Activated naive CD8-positive, alpha-beta T cell treated with anti-CD3 and anti-CD28 coated beads, Interleukin-2, amount 50 U/mL, for 24 hours (primary cell): Measurements from ENCODE around the gene KCTD7.
"Not testable (repeated sequence)": the region's sequence is repeated elsewhere in the genome, so short reads cannot be mapped to it uniquely, and the experiment has no call there.

ENCODE experiments used
- ATAC-seq: fragments of 150-1000 bp; cut with Tn5 transposase; one replicate; pipeline ENCODE4 v1.10.0; 2021
- DNase-seq: peaks from one replicate; pipeline ENCODE4 v3.0.0; 2021
- H3K27ac Mint-ChIP-seq: one replicate; pipeline ENCODE4 v1.8.0; 2021; ENCODE audit warnings: mild to moderate bottlenecking, mixed read lengths
- H3K27me3 Mint-ChIP-seq: one replicate; pipeline ENCODE4 v1.8.0; 2021; ENCODE audit warnings: mixed read lengths
- H3K36me3 Mint-ChIP-seq: one replicate; pipeline ENCODE4 v1.8.0; 2021; ENCODE audit warnings: low read depth, mixed read lengths
- H3K4me1 Mint-ChIP-seq: one replicate; pipeline ENCODE4 v1.8.0; 2021; ENCODE audit warnings: mixed read lengths
- H3K4me3 Mint-ChIP-seq: one replicate; pipeline ENCODE4 v1.8.0; 2021; ENCODE audit warnings: mild to moderate bottlenecking, moderate library complexity, mixed read lengths
- H3K9me3 Mint-ChIP-seq: one replicate; pipeline ENCODE4 v1.8.0; 2021; ENCODE audit warnings: mixed read lengths

Gene KCTD7

GRCh38 chr7:66672432-66673123 lies 43.9 kb downstream of the KCTD7 start:
- H3K4me1 Mint-ChIP-seq = peaks cover 11% of the 10 kb centered on the region
- DNase-seq, H3K4me3 Mint-ChIP-seq, H3K36me3 Mint-ChIP-seq, H3K27me3 Mint-ChIP-seq, H3K9me3 Mint-ChIP-seq, H3K27ac Mint-ChIP-seq: not testable (repeated sequence)
- ATAC-seq = peak; percentile 11

GRCh38 chr7:66673124-66673640 lies 44.5 kb downstream of the KCTD7 start:
- not testable (repeated sequence) for H3K36me3 Mint-ChIP-seq, DNase-seq, H3K4me3 Mint-ChIP-seq, H3K27me3 Mint-ChIP-seq, H3K9me3 Mint-ChIP-seq, H3K27ac Mint-ChIP-seq
- H3K4me1 Mint-ChIP-seq = peaks cover 14% of the 10 kb centered on the region
- ATAC-seq = peak; percentile 86

GRCh38 chr7:66679633-66680244 lies 51.1 kb downstream of the KCTD7 start:
- Mint-ChIP-seq H3K9me3 (no peaks in the 10 kb centered on the region), H3K4me3 (no peak overlapping the region), H3K27ac (peak overlapping the region; percentile 84), H3K4me1 (peaks cover 43% of the 10 kb centered on the region), H3K36me3 (no peaks in the 10 kb centered on the region), H3K27me3 (no peaks in the 10 kb centered on the region)
- no peak for DNase-seq
- ATAC-seq = no peak

GRCh38 chr7:66681491-66682349 lies 53.0 kb downstream of the KCTD7 start:
- H3K27me3 Mint-ChIP-seq = no peaks in the 10 kb centered on the region
- no peaks in the 10 kb centered on the region for H3K9me3 Mint-ChIP-seq
- H3K36me3 Mint-ChIP-seq = no peaks in the 10 kb centered on the region
- H3K4me3 Mint-ChIP-seq = peak overlapping the region; percentile 90
- peak overlapping the region; percentile 93 for H3K27ac Mint-ChIP-seq
- H3K4me1 Mint-ChIP-seq = peaks cover 43% of the 10 kb centered on the region
- peak; percentile 99 for ATAC-seq
- DNase-seq = peak; percentile 96

- Mint-ChIP-seq H3K36me3 (no peaks in the 10 kb centered on the region), H3K27me3 (no peaks in the 10 kb centered on the region), H3K27ac (peak overlapping the region; percentile 93), H3K9me3 (peaks cover 3% of the 10 kb centered on the region), H3K4me1 (peaks cover 43% of the 10 kb centered on the region), H3K4me3 (peak overlapping the region; percentile 90)
- DNase-seq (peak; percentile 37), ATAC-seq (no peak)
Observed at GRCh38 chr7:66682350-66683093, 53.8 kb downstream of the KCTD7 start.

- not testable (repeated sequence) for H3K9me3 Mint-ChIP-seq, H3K27me3 Mint-ChIP-seq, H3K36me3 Mint-ChIP-seq, ATAC-seq, DNase-seq, H3K27ac Mint-ChIP-seq
- peaks cover 40% of the 10 kb centered on the region for H3K4me1 Mint-ChIP-seq
- H3K4me3 Mint-ChIP-seq = peak overlapping the region; percentile 90
Observed at GRCh38 chr7:66683094-66683769, 54.6 kb downstream of the KCTD7 start.

- H3K36me3 Mint-ChIP-seq = peaks cover 4% of the 10 kb centered on the region
- H3K4me3 Mint-ChIP-seq = no peak overlapping the region
- DNase-seq (no peak), ATAC-seq (no peak)
- peaks cover 36% of the 10 kb centered on the region for H3K4me1 Mint-ChIP-seq
- peaks cover 5% of the 10 kb centered on the region for H3K9me3 Mint-ChIP-seq
- no peak overlapping the region for H3K27ac Mint-ChIP-seq
- no peaks in the 10 kb centered on the region for H3K27me3 Mint-ChIP-seq
Observed at GRCh38 chr7:66683770-66684123, 55.1 kb downstream of the KCTD7 start.

- H3K27ac Mint-ChIP-seq, H3K9me3 Mint-ChIP-seq, H3K36me3 Mint-ChIP-seq, H3K4me3 Mint-ChIP-seq, DNase-seq, ATAC-seq, H3K27me3 Mint-ChIP-seq: not testable (repeated sequence)
- peaks cover 23% of the 10 kb centered on the region for H3K4me1 Mint-ChIP-seq
Observed at GRCh38 chr7:66685663-66686062, 57.0 kb downstream of the KCTD7 start.

- H3K27me3 Mint-ChIP-seq = no peaks in the 10 kb centered on the region
- DNase-seq (no peak), ATAC-seq (no peak)
- peaks cover 13% of the 10 kb centered on the region for H3K4me1 Mint-ChIP-seq
- H3K36me3 Mint-ChIP-seq = peaks cover 4% of the 10 kb centered on the region
- H3K9me3 Mint-ChIP-seq = peaks cover 5% of the 10 kb centered on the region
- H3K27ac Mint-ChIP-seq = no peak overlapping the region
- no peak overlapping the region for H3K4me3 Mint-ChIP-seq
Observed at GRCh38 chr7:66687186-66687585, 58.5 kb downstream of the KCTD7 start.

- ATAC-seq, H3K27ac Mint-ChIP-seq, H3K9me3 Mint-ChIP-seq, H3K36me3 Mint-ChIP-seq, H3K27me3 Mint-ChIP-seq, H3K4me3 Mint-ChIP-seq, DNase-seq: not testable (repeated sequence)
- peaks cover 12% of the 10 kb centered on the region for H3K4me1 Mint-ChIP-seq
Observed at GRCh38 chr7:66687672-66688071, 59.0 kb downstream of the KCTD7 start.

GRCh38 chr7:66689081-66689480 lies 60.4 kb downstream of the KCTD7 start:
- Mint-ChIP-seq H3K4me3 (no peak overlapping the region), H3K4me1 (no peaks in the 10 kb centered on the region), H3K27ac (no peak overlapping the region), H3K27me3 (no peaks in the 10 kb centered on the region), H3K9me3 (peaks cover 5% of the 10 kb centered on the region), H3K36me3 (peaks cover 4% of the 10 kb centered on the region)
- ATAC-seq = no peak
- DNase-seq = no peak

- H3K27me3 Mint-ChIP-seq = no peaks in the 10 kb centered on the region
- no peaks in the 10 kb centered on the region for H3K4me1 Mint-ChIP-seq
- no peaks in the 10 kb centered on the region for H3K9me3 Mint-ChIP-seq
- ATAC-seq (no peak), DNase-seq (no peak)
- no peak overlapping the region for H3K4me3 Mint-ChIP-seq
- H3K36me3 Mint-ChIP-seq = peaks cover 2% of the 10 kb centered on the region
- H3K27ac Mint-ChIP-seq = no peak overlapping the region
Observed at GRCh38 chr7:66693331-66693730, 64.7 kb downstream of the KCTD7 start.
